Activated CD8-positive, alpha-beta memory T cell treated with anti-CD3 and anti-CD28 coated beads for 4 hours (primary cell): ENCODE measurements around the gene ZNF385B.
"Not testable (repeated sequence)": the region's sequence is repeated elsewhere in the genome, so short reads cannot be mapped to it uniquely, and the experiment has no call there.

ENCODE experiments used
- DNase-seq, 2 donors: peaks; one replicate each; pipeline ENCODE4 v3.0.0-alpha.2; 2020; ENCODE audit warnings: low read depth in 2 of 2

The ZNF385B gene

GRCh38 chr2:179631769-179632385 lies 229.5 kb downstream of the ZNF385B start:
- DNase-seq: not testable (repeated sequence)

GRCh38 chr2:179629776-179630175 lies 231.6 kb downstream of the ZNF385B start:
- not testable (repeated sequence) for DNase-seq

GRCh38 chr2:179626261-179626660 lies 235.2 kb downstream of the ZNF385B start:
- no peak for DNase-seq

GRCh38 chr2:179622635-179623300 lies 238.6 kb downstream of the ZNF385B start:
- no peak for DNase-seq

- DNase-seq: no peak
Measured at GRCh38 chr2:179622112-179622511, 239.3 kb downstream of the ZNF385B start.

GRCh38 chr2:179619947-179620467 lies 241.4 kb downstream of the ZNF385B start:
- DNase-seq: no peak

- no peak for DNase-seq
Measured at GRCh38 chr2:179614121-179614520, 247.3 kb downstream of the ZNF385B start.

GRCh38 chr2:179613701-179614100 lies 247.7 kb downstream of the ZNF385B start:
- no peak for DNase-seq

- no peak for DNase-seq
Measured at GRCh38 chr2:179613299-179613651, 248.1 kb downstream of the ZNF385B start.

- no peak for DNase-seq
Measured at GRCh38 chr2:179612591-179613298, 248.7 kb downstream of the ZNF385B start.

- no peak for DNase-seq
Measured at GRCh38 chr2:179612108-179612507, 249.3 kb downstream of the ZNF385B start.

GRCh38 chr2:179606141-179606540 lies 255.3 kb downstream of the ZNF385B start:
- DNase-seq: no peak

- DNase-seq: no peak
Measured at GRCh38 chr2:179605341-179605740, 256.1 kb downstream of the ZNF385B start.

- DNase-seq: no peak
Measured at GRCh38 chr2:179604598-179604997, 256.8 kb downstream of the ZNF385B start.

- no peak for DNase-seq
Measured at GRCh38 chr2:179602452-179602851, 259.0 kb downstream of the ZNF385B start.

- DNase-seq: no peak
Measured at GRCh38 chr2:179596018-179596417, 265.4 kb downstream of the ZNF385B start.

- no peak for DNase-seq
Measured at GRCh38 chr2:179595284-179595683, 266.1 kb downstream of the ZNF385B start.

- no peak for DNase-seq
Measured at GRCh38 chr2:179594268-179595112, 266.9 kb downstream of the ZNF385B start.

GRCh38 chr2:179593323-179593722 lies 268.1 kb downstream of the ZNF385B start:
- no peak for DNase-seq

GRCh38 chr2:179592167-179592936 lies 269.1 kb downstream of the ZNF385B start:
- no peak for DNase-seq

GRCh38 chr2:179591690-179592089 lies 269.7 kb downstream of the ZNF385B start:
- DNase-seq: no peak
